Measurements from ENCODE around the gene WDR20. TPM values are rescaled to one million over a fixed set of nuclear protein-coding genes. Genes with fewer than 3 reads are reported as not detected.
"Not testable (repeated sequence)": the region's sequence is repeated elsewhere in the genome, so short reads cannot be mapped to it uniquely, and the experiment has no call there.

Gene WDR20
- total RNA-seq, 1 donor = 15.6 TPM

DNA sequence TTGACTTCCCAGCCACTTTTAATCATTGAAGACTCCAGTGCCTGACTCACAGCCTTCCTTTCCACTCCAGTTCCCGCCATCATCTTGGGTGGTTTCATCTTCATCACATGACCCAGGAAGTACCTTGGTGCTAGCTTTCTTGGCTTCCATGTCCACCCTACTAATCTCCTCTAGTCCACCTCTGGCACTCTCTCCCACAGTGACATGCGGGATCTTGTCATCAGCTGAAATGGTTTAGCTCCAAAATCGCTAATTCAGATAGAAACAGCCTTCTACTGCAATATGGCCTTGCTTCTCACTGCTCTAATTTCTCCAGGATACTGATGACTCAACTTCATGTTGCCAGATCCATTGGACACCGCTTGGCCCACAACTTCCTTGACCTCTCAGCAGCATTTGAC is 24.5 kb downstream of the WDR20 start:
- Histone ChIP-seq H3K27ac (ENCODE audit: low read depth, low read length) (no peak overlapping the region), H3K4me2 (ENCODE audit: insufficient read depth, low read length) (no peak overlapping the region), H3K4me1 (ENCODE audit: insufficient read depth, low read length) (no peaks in the 10 kb centered on the region), H4K20me1 (ENCODE audit: insufficient read depth, low read length) (peaks cover 59% of the 10 kb centered on the region), H3K4me3 (ENCODE audit: insufficient read depth, low read length) (no peak overlapping the region), H3K9me3 (ENCODE audit: low read depth, low read length) (no peaks in the 10 kb centered on the region), H3K36me3 (ENCODE audit: insufficient read depth, low read length) (peaks cover 4% of the 10 kb centered on the region), H3K27me3 (ENCODE audit: insufficient read depth, low read length) (no peaks in the 10 kb centered on the region), H3K79me2 (ENCODE audit: insufficient read depth, low read length) (peaks cover 90% of the 10 kb centered on the region), H2AFZ (ENCODE audit: low read length) (no peak overlapping the region)
- DNase-seq (ENCODE audit: insufficient read length, low spot score, missing footprints) = peak; percentile 62
- TF ChIP-seq, protein P1, sequence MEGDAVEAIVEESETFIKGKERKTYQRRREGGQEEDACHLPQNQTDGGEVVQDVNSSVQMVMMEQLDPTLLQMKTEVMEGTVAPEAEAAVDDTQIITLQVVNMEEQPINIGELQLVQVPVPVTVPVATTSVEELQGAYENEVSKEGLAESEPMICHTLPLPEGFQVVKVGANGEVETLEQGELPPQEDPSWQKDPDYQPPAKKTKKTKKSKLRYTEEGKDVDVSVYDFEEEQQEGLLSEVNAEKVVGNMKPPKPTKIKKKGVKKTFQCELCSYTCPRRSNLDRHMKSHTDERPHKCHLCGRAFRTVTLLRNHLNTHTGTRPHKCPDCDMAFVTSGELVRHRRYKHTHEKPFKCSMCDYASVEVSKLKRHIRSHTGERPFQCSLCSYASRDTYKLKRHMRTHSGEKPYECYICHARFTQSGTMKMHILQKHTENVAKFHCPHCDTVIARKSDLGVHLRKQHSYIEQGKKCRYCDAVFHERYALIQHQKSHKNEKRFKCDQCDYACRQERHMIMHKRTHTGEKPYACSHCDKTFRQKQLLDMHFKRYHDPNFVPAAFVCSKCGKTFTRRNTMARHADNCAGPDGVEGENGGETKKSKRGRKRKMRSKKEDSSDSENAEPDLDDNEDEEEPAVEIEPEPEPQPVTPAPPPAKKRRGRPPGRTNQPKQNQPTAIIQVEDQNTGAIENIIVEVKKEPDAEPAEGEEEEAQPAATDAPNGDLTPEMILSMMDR (IDR thresholded peaks at IDR 0.05; ENCODE audit: extremely low read depth, low read depth, low read length) = no peak

DNA sequence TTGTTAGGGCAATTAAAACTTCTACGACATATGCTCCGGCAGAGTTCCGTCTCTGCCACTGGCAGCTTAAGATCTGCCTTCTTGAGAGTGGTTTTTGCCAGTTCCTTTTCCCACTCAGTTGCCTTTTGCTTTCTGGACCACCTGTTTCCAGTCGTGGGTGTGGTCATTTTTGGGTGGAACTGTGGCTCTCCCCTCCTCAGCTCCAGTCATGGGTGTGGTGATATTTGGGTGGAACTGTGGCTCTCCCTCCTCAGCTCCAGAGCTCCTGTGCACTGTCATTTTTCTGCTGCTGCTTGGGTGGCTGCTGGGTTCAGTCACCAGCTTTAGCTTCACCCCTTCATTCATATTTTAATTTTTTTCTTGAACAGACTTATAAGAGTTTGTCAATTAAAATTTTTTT is 25.3 kb downstream of the WDR20 start:
- H2AFZ ChIP-seq (ENCODE audit: low read length) = no peak overlapping the region
- peaks cover 90% of the 10 kb centered on the region for H3K79me2 ChIP-seq (ENCODE audit: insufficient read depth, low read length)
- H4K20me1 ChIP-seq (ENCODE audit: insufficient read depth, low read length) = peaks cover 57% of the 10 kb centered on the region
- H3K4me1 ChIP-seq (ENCODE audit: insufficient read depth, low read length) = no peaks in the 10 kb centered on the region
- H3K27me3 ChIP-seq (ENCODE audit: insufficient read depth, low read length) = no peaks in the 10 kb centered on the region
- no peaks in the 10 kb centered on the region for H3K9me3 ChIP-seq (ENCODE audit: low read depth, low read length)
- peaks cover 4% of the 10 kb centered on the region for H3K36me3 ChIP-seq (ENCODE audit: insufficient read depth, low read length)
- no peak overlapping the region for H3K4me3 ChIP-seq (ENCODE audit: insufficient read depth, low read length)
- no peak overlapping the region for H3K27ac ChIP-seq (ENCODE audit: low read depth, low read length)
- TF ChIP-seq, protein P1 (IDR thresholded peaks at IDR 0.05; ENCODE audit: extremely low read depth, low read depth, low read length) = no peak
- no peak for DNase-seq (ENCODE audit: insufficient read length, low spot score, missing footprints)
- no peak overlapping the region for H3K4me2 ChIP-seq (ENCODE audit: insufficient read depth, low read length)

DNA sequence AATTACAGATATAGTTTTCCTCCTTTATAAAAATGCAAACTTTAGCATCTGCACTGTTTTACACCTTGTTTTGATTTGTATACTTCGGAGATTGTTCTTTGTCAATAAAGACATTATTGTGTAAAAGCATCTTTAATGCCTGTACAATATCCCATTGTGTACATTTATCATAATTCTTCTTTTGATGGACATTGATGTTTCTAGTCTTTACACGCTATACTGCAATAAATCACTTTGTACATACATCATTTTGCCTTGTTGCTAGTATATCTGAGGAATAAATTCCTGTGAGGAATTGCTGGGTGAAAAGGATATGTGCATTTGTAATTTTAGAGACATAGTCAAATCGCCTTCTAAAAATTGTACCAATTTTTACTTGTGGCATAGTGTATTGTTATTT is 30.4 kb downstream of the WDR20 start:
- Histone ChIP-seq H3K79me2 (ENCODE audit: insufficient read depth, low read length) (peaks cover 72% of the 10 kb centered on the region), H2AFZ (ENCODE audit: low read length) (no peak overlapping the region), H3K4me1 (ENCODE audit: insufficient read depth, low read length) (no peaks in the 10 kb centered on the region), H3K4me2 (ENCODE audit: insufficient read depth, low read length) (no peak overlapping the region), H4K20me1 (ENCODE audit: insufficient read depth, low read length) (peaks cover 41% of the 10 kb centered on the region), H3K27me3 (ENCODE audit: insufficient read depth, low read length) (no peaks in the 10 kb centered on the region), H3K36me3 (ENCODE audit: insufficient read depth, low read length) (peaks cover 4% of the 10 kb centered on the region), H3K4me3 (ENCODE audit: insufficient read depth, low read length) (no peak overlapping the region), H3K27ac (ENCODE audit: low read depth, low read length) (no peak overlapping the region), H3K9me3 (ENCODE audit: low read depth, low read length) (no peaks in the 10 kb centered on the region)
- DNase-seq (ENCODE audit: insufficient read length, low spot score, missing footprints) = no peak
- TF ChIP-seq, protein P1 (IDR thresholded peaks at IDR 0.05; ENCODE audit: extremely low read depth, low read depth, low read length) = no peak

DNA sequence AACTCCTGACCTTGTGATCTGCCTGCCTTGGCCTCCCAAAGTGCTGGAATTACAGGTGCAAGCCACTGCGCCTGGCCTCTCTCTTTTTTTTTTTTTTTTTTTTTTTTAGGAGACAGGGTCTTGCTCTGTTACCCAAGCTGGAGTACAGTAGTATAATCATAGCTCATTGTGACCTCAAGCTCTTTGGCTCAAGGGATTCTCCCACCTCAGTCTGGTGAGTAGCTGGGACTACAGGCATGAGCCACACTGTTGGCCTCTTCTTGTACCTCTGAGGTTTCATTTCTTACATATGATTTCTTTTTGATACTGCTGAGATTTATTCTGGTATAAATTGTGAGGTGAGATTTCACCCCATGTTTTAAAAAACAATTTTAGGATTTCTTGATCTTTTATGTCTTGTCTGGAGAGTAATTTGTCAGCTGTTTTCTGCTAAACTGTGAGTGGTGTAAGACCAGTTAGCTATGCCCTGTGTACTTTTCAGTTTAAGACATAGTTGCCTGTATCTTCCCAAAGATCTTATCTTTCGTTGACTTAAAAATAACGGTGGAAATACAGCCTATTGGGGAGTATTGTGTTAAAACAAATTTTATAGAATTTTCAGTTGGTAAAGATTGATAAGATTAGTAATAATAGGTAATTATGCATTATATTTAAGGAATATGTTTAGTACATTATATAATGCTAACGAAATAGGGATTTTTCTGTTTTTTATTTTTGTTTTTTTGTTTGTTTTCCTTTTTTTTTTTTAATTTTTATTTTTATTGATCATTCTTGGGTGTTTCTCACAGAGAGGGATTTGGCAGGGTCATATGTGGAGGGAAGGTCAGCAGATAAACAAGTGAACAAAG is 31.7 kb downstream of the WDR20 start:
- no peak for DNase-seq (ENCODE audit: insufficient read length, low spot score, missing footprints)
- Histone ChIP-seq H2AFZ (ENCODE audit: low read length) (no peak overlapping the region), H3K27ac (ENCODE audit: low read depth, low read length) (no peak overlapping the region), H4K20me1 (ENCODE audit: insufficient read depth, low read length) (peaks cover 40% of the 10 kb centered on the region), H3K4me1 (ENCODE audit: insufficient read depth, low read length) (peaks cover 2% of the 10 kb centered on the region), H3K36me3 (ENCODE audit: insufficient read depth, low read length) (peaks cover 4% of the 10 kb centered on the region), H3K9me3 (ENCODE audit: low read depth, low read length) (no peaks in the 10 kb centered on the region), H3K4me3 (ENCODE audit: insufficient read depth, low read length) (no peak overlapping the region), H3K4me2 (ENCODE audit: insufficient read depth, low read length) (no peak overlapping the region), H3K79me2 (ENCODE audit: insufficient read depth, low read length) (peaks cover 72% of the 10 kb centered on the region), H3K27me3 (ENCODE audit: insufficient read depth, low read length) (no peaks in the 10 kb centered on the region)
- TF ChIP-seq, protein P1 (IDR thresholded peaks at IDR 0.05; ENCODE audit: extremely low read depth, low read depth, low read length) = no peak

DNA sequence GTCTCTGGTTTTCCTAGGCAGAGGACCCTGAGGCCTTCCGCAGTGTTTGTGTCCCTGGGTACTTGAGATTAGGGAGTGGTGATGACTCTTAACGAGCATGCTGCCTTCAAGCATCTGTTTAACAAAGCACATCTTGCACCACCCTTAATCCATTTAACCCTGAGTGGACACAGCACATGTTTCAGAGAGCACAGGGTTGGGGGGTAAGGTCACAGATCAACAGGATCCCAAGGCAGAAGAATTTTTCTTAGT is 32.2 kb downstream of the WDR20 start:
- not testable (repeated sequence) for H3K27me3 ChIP-seq (ENCODE audit: insufficient read depth, low read length); H3K9me3 ChIP-seq (ENCODE audit: low read depth, low read length); H3K4me1 ChIP-seq (ENCODE audit: insufficient read depth, low read length); DNase-seq (ENCODE audit: insufficient read length, low spot score, missing footprints); H3K27ac ChIP-seq (ENCODE audit: low read depth, low read length); H2AFZ ChIP-seq (ENCODE audit: low read length); H3K36me3 ChIP-seq (ENCODE audit: insufficient read depth, low read length); H3K4me3 ChIP-seq (ENCODE audit: insufficient read depth, low read length); H3K4me2 ChIP-seq (ENCODE audit: insufficient read depth, low read length)
- H3K79me2 ChIP-seq (ENCODE audit: insufficient read depth, low read length) = peaks cover 72% of the 10 kb centered on the region
- H4K20me1 ChIP-seq (ENCODE audit: insufficient read depth, low read length) = peaks cover 40% of the 10 kb centered on the region

DNA sequence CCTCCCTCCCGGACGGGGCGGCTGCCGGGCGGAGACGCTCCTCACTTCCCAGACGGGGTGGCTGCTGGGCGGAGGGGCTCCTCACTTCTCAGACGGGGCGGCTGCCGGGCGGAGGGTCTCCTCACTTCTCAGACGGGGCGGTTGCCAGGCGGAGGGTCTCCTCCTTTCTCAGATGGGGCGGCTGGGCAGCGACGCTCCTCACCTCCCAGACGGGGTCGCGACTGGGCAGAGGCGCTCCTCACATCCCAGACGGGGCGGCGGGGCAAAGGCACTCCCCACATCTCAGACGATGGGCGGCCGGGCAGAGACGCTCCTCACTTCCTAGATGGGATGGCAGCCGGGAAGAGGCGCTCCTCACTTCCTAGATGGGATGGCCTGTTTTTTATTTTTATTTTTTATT is 33.0 kb downstream of the WDR20 start:
- H3K79me2 ChIP-seq (ENCODE audit: insufficient read depth, low read length) = peaks cover 72% of the 10 kb centered on the region
- H3K4me1 ChIP-seq (ENCODE audit: insufficient read depth, low read length); H3K4me2 ChIP-seq (ENCODE audit: insufficient read depth, low read length); H3K4me3 ChIP-seq (ENCODE audit: insufficient read depth, low read length); H3K27me3 ChIP-seq (ENCODE audit: insufficient read depth, low read length); H3K36me3 ChIP-seq (ENCODE audit: insufficient read depth, low read length); H3K9me3 ChIP-seq (ENCODE audit: low read depth, low read length); DNase-seq (ENCODE audit: insufficient read length, low spot score, missing footprints); H2AFZ ChIP-seq (ENCODE audit: low read length); H3K27ac ChIP-seq (ENCODE audit: low read depth, low read length): not testable (repeated sequence)
- peaks cover 42% of the 10 kb centered on the region for H4K20me1 ChIP-seq (ENCODE audit: insufficient read depth, low read length)

Data from osteoblast (primary cell).